ENCODE results near the gene HOXB3.

Gene HOXB3

GRCh38 chr17:48586355-48587258 lies 3.4 kb downstream of the HOXB3 start:
- no peak for ATAC-seq
- TF ChIP-seq CSRNP3 (CRISPR knock-in tag; IDR thresholded peaks at IDR 0.05): no peak
- TF ChIP-seq ZFP30 (CRISPR knock-in tag; IDR thresholded peaks at IDR 0.05): no peak
- no peak for TF ChIP-seq ISL1 (CRISPR knock-in tag; IDR thresholded peaks at IDR 0.05)
- no peak for TF ChIP-seq TCF4 (CRISPR knock-in tag; IDR thresholded peaks at IDR 0.05; ENCODE audit: borderline replicate concordance)
- TF ChIP-seq BACH2 (CRISPR knock-in tag; IDR thresholded peaks at IDR 0.05; ENCODE audit: borderline replicate concordance): no peak

GRCh38 chr17:48584223-48584741 lies 5.8 kb downstream of the HOXB3 start:
- TF ChIP-seq ZFP3 (CRISPR knock-in tag; IDR thresholded peaks at IDR 0.05): no peak
- no peak for TF ChIP-seq CSRNP3 (CRISPR knock-in tag; IDR thresholded peaks at IDR 0.05)
- no peak for TF ChIP-seq TSHZ2 (CRISPR knock-in tag; IDR thresholded peaks at IDR 0.05)
- no peak for TF ChIP-seq SNAI2 (CRISPR knock-in tag; IDR thresholded peaks at IDR 0.05)
- no peak for TF ChIP-seq ZNF70 (CRISPR knock-in tag; IDR thresholded peaks at IDR 0.05)
- no peak for ATAC-seq

- ATAC-seq: no peak
- no peak for TF ChIP-seq ZNF8 (CRISPR knock-in tag; IDR thresholded peaks at IDR 0.05)
- TF ChIP-seq BACH2 (CRISPR knock-in tag; IDR thresholded peaks at IDR 0.05; ENCODE audit: borderline replicate concordance): no peak
- TF ChIP-seq TSHZ2 (CRISPR knock-in tag; IDR thresholded peaks at IDR 0.05): no peak
- no peak for TF ChIP-seq ISL1 (CRISPR knock-in tag; IDR thresholded peaks at IDR 0.05)
- TF ChIP-seq CSRNP3 (CRISPR knock-in tag; IDR thresholded peaks at IDR 0.05): no peak
- TF ChIP-seq ZFP3 (CRISPR knock-in tag; IDR thresholded peaks at IDR 0.05): no peak
- no peak for TF ChIP-seq OSR1 (CRISPR knock-in tag; IDR thresholded peaks at IDR 0.05)
- no peak for TF ChIP-seq ZC3H10 (CRISPR knock-in tag; IDR thresholded peaks at IDR 0.05)
- no peak for TF ChIP-seq RARB (CRISPR knock-in tag; IDR thresholded peaks at IDR 0.05)
- TF ChIP-seq ZFP30 (CRISPR knock-in tag; IDR thresholded peaks at IDR 0.05): no peak
- no peak for TF ChIP-seq SNAI2 (CRISPR knock-in tag; IDR thresholded peaks at IDR 0.05)
- no peak for TF ChIP-seq PPARA (CRISPR knock-in tag; IDR thresholded peaks at IDR 0.05; ENCODE audit: borderline replicate concordance)
- TF ChIP-seq POU6F1 (CRISPR knock-in tag; IDR thresholded peaks at IDR 0.05; ENCODE audit: borderline replicate concordance, low read depth): no peak
- TF ChIP-seq ARNTL (CRISPR knock-in tag; IDR thresholded peaks at IDR 0.05; ENCODE audit: borderline replicate concordance, low read depth): no peak
- no peak for TF ChIP-seq GLIS3 (CRISPR knock-in tag; IDR thresholded peaks at IDR 0.05)
- TF ChIP-seq CREB5 (CRISPR knock-in tag; IDR thresholded peaks at IDR 0.05; ENCODE audit: low read depth): no peak
- TF ChIP-seq ZNF565 (CRISPR knock-in tag; conservative IDR thresholded peaks at IDR 0.05; ENCODE audit: low read depth): no peak
- no peak for TF ChIP-seq PATZ1 (CRISPR knock-in tag; IDR thresholded peaks at IDR 0.05; ENCODE audit: borderline replicate concordance)
These were observed 6.3 kb downstream of the HOXB3 start for GRCh38 chr17:48583708-48584222.

Data from SK-N-SH treated with all-trans-retinoic acid at 6 μM for 48 hours (cell line).